ENCODE results near the gene OPCML. TPM values are rescaled to one million over a fixed set of nuclear protein-coding genes. Genes with fewer than 3 reads are reported as not detected.

Gene OPCML
- total RNA-seq, 2 donors from 2014 or later, result not detected

DNA sequence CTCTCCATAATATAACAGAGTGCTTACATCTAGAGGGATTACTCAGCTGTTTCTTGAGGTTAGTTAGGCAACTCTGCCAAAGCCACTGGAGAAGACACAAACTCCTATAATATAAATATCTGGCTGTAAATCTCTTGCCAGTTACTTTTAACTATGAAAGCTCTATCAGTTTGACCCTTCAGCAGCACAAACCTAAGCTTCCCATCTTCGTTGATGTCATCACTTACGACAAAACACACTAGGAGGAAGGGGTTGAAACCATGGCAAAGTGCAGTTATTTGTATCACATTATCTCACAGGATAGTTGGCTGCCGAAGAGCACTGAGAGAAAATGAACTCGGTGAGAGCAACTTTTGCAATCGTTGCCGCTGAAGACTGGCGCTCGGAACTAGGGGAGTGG lies 922.1 kb downstream of the OPCML start:
- Mint-ChIP-seq H3K4me1 (no peaks in the 10 kb centered on the region), H3K9me3 (no peaks in the 10 kb centered on the region), H3K36me3 (ENCODE audit: low read depth) (no peaks in the 10 kb centered on the region), H3K27me3 (no peaks in the 10 kb centered on the region), H3K4me3 (no peak overlapping the region), H3K27ac (no peak overlapping the region)
- no peak for ATAC-seq (replicated peaks)

DNA sequence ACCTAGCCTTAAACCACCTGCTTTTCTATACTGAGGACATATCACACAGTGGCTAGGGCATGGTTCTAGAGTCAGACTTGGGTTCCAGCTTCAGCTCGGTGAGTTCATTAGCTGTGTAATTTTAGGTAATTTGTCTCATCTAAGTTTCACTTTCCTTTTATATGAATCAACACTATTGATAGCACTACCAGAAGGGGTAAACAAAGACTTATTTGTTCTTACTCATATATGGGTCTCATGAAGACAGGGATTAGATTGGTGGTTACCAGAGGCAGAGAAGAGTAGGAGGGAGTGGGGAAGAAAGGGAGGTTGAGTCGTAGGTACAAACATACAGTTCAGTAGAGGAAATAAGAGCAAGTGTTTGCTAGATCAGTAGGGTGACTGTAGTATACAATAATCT lies 924.7 kb downstream of the OPCML start:
- peak; percentile 87 for ATAC-seq (replicated peaks)
- H3K36me3 Mint-ChIP-seq (ENCODE audit: low read depth), result no peaks in the 10 kb centered on the region
- peaks cover 6% of the 10 kb centered on the region for H3K27me3 Mint-ChIP-seq
- H3K4me1 Mint-ChIP-seq, result no peaks in the 10 kb centered on the region
- H3K4me3 Mint-ChIP-seq, result no peak overlapping the region
- no peaks in the 10 kb centered on the region for H3K9me3 Mint-ChIP-seq
- no peak overlapping the region for H3K27ac Mint-ChIP-seq

DNA sequence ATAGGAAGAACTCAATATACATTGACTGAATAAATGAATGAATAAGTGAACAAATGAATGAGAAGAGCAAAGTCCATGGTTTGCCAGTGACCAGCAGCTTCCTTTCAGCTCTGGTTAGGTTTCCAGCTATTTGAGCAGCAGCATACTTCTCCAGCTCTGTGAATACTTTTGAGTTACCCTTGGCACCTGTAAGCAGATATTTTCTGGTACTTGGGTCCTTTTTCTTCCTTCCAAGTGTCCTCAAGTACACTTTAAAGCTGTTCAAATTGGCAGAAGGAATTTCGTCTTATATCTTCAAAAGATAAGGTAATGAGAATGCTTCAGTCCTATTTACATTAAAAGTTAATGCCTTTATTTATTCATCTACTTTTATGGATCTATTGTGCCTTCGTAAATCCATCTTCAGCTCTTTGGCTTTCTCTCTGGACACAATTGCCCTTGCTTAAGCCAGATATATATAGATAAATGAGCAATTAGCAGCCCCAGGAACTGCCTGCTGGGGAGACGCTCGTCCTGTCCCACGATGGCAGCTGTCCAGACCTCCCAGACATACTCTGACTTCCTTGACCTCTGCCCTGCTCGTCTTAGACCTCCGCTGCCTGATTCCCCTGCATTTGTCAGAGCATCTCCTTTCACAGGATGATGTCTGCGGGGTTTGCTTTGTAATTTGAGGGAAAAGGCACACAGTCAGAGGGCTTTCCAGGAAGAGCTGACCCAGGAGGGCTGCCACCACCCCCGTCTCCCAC lies 926.3 kb downstream of the OPCML start:
- ATAC-seq (replicated peaks), result no peak
- H3K36me3 Mint-ChIP-seq (ENCODE audit: low read depth), result no peaks in the 10 kb centered on the region
- no peaks in the 10 kb centered on the region for H3K4me1 Mint-ChIP-seq
- no peak overlapping the region for H3K27ac Mint-ChIP-seq
- H3K9me3 Mint-ChIP-seq, result no peaks in the 10 kb centered on the region
- H3K27me3 Mint-ChIP-seq, result peaks cover 6% of the 10 kb centered on the region
- no peak overlapping the region for H3K4me3 Mint-ChIP-seq

DNA sequence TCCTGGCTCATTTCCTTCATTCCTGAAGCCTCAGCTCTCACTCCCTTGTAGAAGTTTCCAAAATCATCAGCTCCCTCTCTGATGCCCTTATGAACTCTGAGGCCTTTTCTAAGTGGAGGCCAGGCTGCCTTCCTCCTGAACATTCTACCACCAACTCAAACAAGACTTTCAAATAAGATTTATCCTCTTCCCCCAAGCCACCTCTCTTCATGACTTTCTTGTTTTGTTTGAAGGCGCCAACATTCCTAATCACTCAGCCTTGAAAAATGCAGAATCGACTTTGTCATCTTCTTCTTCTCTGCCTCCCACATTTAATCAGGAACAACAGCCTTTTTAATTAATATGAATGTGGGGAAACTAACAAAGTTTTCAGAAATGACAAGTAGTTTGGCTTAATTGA lies 927.9 kb downstream of the OPCML start:
- Mint-ChIP-seq H3K4me1 (no peaks in the 10 kb centered on the region), H3K27ac (no peak overlapping the region), H3K36me3 (ENCODE audit: low read depth) (no peaks in the 10 kb centered on the region), H3K27me3 (peaks cover 6% of the 10 kb centered on the region), H3K9me3 (no peaks in the 10 kb centered on the region), H3K4me3 (no peak overlapping the region)
- ATAC-seq (replicated peaks), result no peak

DNA sequence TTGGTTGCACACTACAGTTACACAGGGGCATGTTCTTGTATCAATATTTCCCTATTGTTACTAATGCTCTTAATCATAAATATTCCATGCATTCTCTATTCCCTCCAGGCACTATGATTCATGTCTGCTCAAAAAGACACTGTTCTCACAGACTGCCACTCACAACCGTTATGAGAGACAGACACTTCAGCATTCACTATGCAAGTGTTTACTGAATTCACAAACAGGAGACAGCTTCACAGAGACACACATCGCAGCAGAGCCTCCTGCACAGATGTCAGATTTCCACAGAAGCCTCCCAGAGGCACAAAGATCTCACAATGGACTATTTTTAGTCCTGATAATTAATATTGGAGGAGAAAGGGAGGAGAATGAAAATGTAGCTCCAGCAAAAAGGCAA lies 930.4 kb downstream of the OPCML start:
- ATAC-seq (replicated peaks), result no peak
- Mint-ChIP-seq H3K9me3 (no peaks in the 10 kb centered on the region), H3K27me3 (peaks cover 10% of the 10 kb centered on the region), H3K4me1 (no peaks in the 10 kb centered on the region), H3K36me3 (ENCODE audit: low read depth) (no peaks in the 10 kb centered on the region), H3K4me3 (no peak overlapping the region), H3K27ac (no peak overlapping the region)

DNA sequence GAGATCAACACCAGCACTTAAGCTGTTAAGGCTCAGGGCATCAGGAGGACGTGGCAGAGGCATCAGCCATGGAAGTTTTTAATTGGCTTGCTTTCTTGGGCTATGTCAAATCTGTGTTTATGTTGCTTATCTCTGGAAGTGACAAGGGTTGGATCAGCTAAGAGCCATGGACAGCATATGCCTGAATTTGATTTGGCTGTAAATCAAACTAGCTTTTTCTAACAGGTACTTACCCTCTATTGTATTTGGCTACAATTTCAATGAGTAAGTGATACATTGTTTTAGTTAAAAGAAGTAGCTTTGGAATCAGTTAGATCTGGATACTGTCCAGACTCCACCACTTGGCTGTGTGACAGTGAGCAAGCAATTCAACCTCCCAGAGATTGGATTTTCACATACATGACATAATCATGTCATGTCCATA lies 936.6 kb downstream of the OPCML start:
- ATAC-seq (replicated peaks), result no peak
- peaks cover 4% of the 10 kb centered on the region for H3K27me3 Mint-ChIP-seq
- no peaks in the 10 kb centered on the region for H3K4me1 Mint-ChIP-seq
- H3K4me3 Mint-ChIP-seq, result no peak overlapping the region
- H3K9me3 Mint-ChIP-seq, result no peaks in the 10 kb centered on the region
- no peak overlapping the region for H3K27ac Mint-ChIP-seq
- H3K36me3 Mint-ChIP-seq (ENCODE audit: low read depth), result no peaks in the 10 kb centered on the region

DNA sequence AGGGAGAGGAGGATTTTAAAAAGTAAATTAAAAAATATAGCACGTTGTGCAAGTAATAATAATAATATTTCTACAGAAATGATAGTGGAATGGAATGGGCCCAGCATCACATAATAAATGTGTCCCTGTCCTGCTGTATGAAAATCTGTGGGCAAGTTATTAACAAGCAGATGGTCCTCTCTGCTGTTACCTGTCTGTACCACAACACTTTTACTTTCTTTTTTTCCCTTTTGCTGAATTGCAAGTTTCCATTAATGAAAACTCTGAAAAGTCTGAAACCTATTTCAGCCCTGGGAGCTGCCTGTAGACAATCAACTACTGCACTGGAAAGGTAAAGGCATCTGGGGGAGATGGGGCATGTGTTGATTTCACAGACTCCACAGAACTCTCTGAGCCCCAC lies 937.1 kb downstream of the OPCML start:
- no peaks in the 10 kb centered on the region for H3K4me1 Mint-ChIP-seq
- no peak for ATAC-seq (replicated peaks)
- H3K4me3 Mint-ChIP-seq, result no peak overlapping the region
- H3K27ac Mint-ChIP-seq, result no peak overlapping the region
- no peaks in the 10 kb centered on the region for H3K36me3 Mint-ChIP-seq (ENCODE audit: low read depth)
- H3K9me3 Mint-ChIP-seq, result no peaks in the 10 kb centered on the region
- peaks cover 4% of the 10 kb centered on the region for H3K27me3 Mint-ChIP-seq

DNA sequence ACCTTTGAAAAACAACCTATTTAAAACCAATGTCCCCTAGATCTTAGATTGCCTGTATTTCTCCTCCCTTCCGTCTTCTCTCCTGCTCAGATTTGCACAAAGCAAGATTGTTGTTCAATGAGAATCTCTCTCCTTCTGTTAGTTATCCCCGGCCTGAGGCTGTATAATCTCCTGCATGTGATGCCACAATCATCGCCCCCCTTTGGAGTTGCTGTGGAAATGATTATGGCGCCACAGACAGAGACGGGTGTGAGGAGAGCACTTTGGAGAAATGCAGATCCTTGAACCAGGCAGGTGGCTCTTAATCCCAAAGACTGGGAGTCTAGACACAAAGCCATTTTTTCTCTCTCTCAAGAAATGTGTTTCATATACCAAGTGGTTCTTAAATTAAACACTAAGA lies 941.3 kb downstream of the OPCML start:
- Mint-ChIP-seq H3K27me3 (no peaks in the 10 kb centered on the region), H3K9me3 (no peaks in the 10 kb centered on the region), H3K27ac (no peak overlapping the region), H3K4me1 (no peaks in the 10 kb centered on the region), H3K4me3 (no peak overlapping the region), H3K36me3 (ENCODE audit: low read depth) (no peaks in the 10 kb centered on the region)
- no peak for ATAC-seq (replicated peaks)

DNA sequence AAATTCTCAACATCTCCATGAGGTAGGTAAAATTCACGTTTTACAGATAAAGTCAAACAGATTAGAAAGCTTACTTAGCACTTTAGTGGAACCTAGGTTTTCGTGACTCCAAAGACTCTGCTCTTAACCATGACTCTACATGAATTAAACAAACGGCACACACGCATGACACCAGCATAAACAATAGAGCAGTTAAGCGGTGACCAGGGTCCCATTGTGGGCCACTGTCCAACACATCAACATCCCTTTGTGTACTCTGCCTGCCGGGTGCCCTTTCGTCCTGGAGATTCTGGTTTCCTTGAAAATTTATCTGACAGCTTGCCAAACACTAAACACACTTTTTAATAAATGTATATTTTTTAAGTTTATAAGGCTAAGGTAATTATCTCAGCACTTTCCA lies 941.7 kb downstream of the OPCML start:
- H3K4me1 Mint-ChIP-seq, result no peaks in the 10 kb centered on the region

DNA sequence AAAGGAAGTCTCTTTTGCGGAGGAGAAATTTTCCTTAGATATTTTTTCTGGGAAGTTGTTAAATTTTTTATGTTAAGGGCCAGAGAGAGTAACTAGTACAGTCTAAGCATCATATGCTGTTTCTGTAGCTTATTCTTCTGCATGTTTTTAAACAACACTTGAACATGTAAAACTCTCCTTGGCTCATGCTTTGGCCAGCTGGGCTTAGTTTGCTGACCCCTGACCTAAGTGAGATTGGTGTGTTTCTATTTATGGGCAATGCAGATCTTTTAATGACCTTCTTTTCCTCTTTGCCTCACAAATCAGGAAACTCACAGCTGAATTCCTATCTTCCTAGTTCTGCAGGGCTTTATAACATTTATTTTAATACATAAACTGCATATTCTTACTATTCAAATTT lies 942.5 kb downstream of the OPCML start:
- Mint-ChIP-seq H3K4me3 (no peak overlapping the region), H3K36me3 (ENCODE audit: low read depth) (no peaks in the 10 kb centered on the region), H3K4me1 (no peaks in the 10 kb centered on the region), H3K27ac (no peak overlapping the region), H3K27me3 (no peaks in the 10 kb centered on the region), H3K9me3 (no peaks in the 10 kb centered on the region)
- no peak for ATAC-seq (replicated peaks)

More for the DNA sequence above, 941.7 kb downstream of the OPCML start:
- ATAC-seq (replicated peaks), result no peak
- no peak overlapping the region for H3K4me3 Mint-ChIP-seq
- H3K27ac Mint-ChIP-seq, result no peak overlapping the region
- no peaks in the 10 kb centered on the region for H3K9me3 Mint-ChIP-seq
- no peaks in the 10 kb centered on the region for H3K27me3 Mint-ChIP-seq
- H3K36me3 Mint-ChIP-seq (ENCODE audit: low read depth), result no peaks in the 10 kb centered on the region

DNA sequence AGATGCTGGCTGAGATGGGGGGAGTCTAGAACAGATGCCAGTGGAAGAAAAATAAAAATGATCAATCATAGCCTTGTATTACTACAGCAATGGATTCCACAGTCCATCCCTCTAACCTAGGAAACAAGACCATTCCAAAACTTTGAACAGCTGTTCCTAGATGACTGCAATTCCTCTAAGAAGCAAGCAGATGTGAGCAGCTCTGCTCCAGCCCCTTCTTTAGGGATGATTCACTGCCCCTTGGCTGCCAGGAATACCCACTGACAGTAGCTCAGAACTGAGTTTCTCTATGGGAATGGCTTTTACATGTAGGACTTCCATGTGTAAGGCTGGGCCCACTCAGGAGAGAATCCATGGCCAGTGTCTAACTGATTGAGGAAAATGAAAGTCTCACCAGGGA lies 943.9 kb downstream of the OPCML start:
- Mint-ChIP-seq H3K4me3 (no peak overlapping the region), H3K27ac (no peak overlapping the region), H3K27me3 (no peaks in the 10 kb centered on the region), H3K36me3 (ENCODE audit: low read depth) (no peaks in the 10 kb centered on the region), H3K9me3 (no peaks in the 10 kb centered on the region), H3K4me1 (no peaks in the 10 kb centered on the region)
- ATAC-seq (replicated peaks), result no peak

DNA sequence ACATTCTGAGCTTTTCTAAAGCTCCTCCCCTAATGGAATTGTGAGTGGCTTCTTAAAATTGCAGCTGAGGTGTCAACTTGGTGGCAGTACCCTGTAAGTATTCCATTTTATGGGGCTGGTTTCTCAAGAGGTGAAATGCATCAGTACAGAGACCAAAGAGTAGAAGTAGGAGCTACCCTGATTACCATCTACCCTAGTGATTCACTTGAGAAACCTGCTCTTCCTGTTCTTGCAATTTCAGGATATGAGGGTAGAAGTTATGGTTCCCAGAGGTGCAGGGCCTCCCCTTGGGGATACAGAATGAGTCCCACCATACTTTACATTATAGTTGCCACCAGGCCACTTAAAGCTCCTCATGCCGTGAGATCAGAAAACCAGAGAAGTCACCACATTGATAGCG lies 944.6 kb downstream of the OPCML start:
- H3K36me3 Mint-ChIP-seq (ENCODE audit: low read depth), result no peaks in the 10 kb centered on the region
- no peak overlapping the region for H3K27ac Mint-ChIP-seq
- no peak for ATAC-seq (replicated peaks)

DNA sequence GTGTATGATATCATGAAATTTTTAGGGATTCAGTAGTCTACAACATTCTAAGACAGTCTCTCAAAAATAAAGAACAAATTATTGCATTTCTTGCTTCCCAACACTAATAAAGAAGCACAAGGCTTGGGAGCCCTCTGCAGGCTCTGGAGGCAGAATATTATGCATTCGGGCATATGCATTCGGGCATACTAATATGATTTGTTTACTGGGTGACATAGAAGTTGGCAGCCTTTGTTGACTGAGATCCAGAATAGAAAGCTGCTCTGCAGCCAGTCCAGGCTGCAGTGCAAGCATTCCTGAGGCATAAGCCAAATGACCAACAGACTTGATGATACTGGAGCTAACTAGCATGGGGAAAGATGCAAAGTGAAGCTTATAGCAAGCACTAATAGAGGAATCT lies 945.5 kb downstream of the OPCML start:
- ATAC-seq (replicated peaks), result no peak
- Mint-ChIP-seq H3K27ac (no peak overlapping the region), H3K9me3 (no peaks in the 10 kb centered on the region), H3K4me1 (no peaks in the 10 kb centered on the region), H3K27me3 (no peaks in the 10 kb centered on the region), H3K4me3 (no peak overlapping the region), H3K36me3 (ENCODE audit: low read depth) (no peaks in the 10 kb centered on the region)

More for the DNA sequence above, 944.6 kb downstream of the OPCML start:
- Mint-ChIP-seq H3K9me3 (no peaks in the 10 kb centered on the region), H3K4me1 (no peaks in the 10 kb centered on the region), H3K27me3 (no peaks in the 10 kb centered on the region), H3K4me3 (no peak overlapping the region)

DNA sequence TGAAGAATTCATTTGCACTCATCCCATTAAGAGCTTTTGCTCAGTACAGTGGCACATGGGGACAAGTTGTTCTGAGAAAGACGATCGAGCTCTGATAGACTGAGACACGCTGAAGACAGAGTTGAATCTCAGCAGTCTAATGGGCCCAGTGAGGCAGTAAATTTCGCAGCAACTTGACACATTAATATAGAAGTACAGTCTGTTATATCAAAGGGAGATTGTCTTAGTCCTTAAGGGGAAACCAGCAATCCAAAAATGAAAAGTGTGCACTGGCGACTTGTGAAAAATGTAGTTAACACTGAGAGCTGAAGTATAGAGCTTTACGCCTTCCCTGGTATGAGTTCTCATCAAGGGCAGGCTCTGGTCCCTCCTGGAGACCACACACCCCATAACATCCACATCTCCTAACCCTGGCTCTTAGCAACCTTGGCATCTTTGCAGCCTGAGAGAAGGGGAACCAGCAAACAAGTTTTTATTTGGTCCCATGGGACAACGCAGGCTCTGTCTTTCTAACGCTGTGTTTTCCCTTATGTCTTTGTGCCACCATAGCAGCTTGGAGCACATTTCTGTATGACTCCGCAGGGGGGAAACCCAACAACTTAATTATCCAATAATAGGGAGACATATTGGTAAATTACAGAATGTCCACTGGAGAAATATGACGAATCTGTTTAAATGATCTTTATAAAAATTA lies 952.5 kb downstream of the OPCML start:
- Mint-ChIP-seq H3K36me3 (ENCODE audit: low read depth) (no peaks in the 10 kb centered on the region), H3K27ac (no peak overlapping the region), H3K27me3 (peaks cover 7% of the 10 kb centered on the region), H3K4me3 (no peak overlapping the region), H3K9me3 (no peaks in the 10 kb centered on the region), H3K4me1 (no peaks in the 10 kb centered on the region)
- ATAC-seq (replicated peaks), result no peak

DNA sequence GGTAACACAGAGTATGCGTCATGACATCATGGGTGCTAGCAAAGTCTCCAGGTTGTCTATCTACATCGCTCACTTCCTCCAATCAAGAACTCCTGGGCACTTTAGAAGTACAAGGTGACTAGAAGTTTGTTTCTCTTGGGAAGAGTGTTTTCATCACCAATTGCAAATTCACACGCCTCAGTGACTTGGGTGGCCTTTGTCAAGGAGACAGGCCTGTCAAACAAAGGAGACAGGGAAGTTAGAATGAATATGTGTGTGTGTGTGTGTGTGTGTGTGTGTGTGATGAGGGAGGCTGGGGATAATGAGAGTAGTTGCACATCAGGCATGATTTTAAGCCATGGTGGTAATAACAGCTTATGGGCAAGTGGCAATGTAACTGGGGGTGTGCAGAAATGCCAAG lies 953.2 kb downstream of the OPCML start:
- Mint-ChIP-seq H3K4me3 (no peak overlapping the region), H3K9me3 (no peaks in the 10 kb centered on the region), H3K27me3 (peaks cover 7% of the 10 kb centered on the region), H3K27ac (no peak overlapping the region), H3K4me1 (no peaks in the 10 kb centered on the region), H3K36me3 (ENCODE audit: low read depth) (no peaks in the 10 kb centered on the region)
- no peak for ATAC-seq (replicated peaks)
